ENCODE results near the gene SPINK5.

The SPINK5 gene

GRCh38 chr5:148179234-148179824, 115.5 kb downstream of the SPINK5 start:
- no peak for DNase-seq

- DNase-seq: no peak
Measured at GRCh38 chr5:148186248-148187003, 122.6 kb downstream of the SPINK5 start.
